ENCODE data around the gene SLC5A4. TPM values are rescaled to one million over a fixed set of nuclear protein-coding genes. Genes with fewer than 3 reads are reported as not detected.
"Not testable (repeated sequence)": the region's sequence is repeated elsewhere in the genome, so short reads cannot be mapped to it uniquely, and the experiment has no call there.

SLC5A4 gene
- total RNA-seq, 1 experiment from 2014 or later = not detected

DNA sequence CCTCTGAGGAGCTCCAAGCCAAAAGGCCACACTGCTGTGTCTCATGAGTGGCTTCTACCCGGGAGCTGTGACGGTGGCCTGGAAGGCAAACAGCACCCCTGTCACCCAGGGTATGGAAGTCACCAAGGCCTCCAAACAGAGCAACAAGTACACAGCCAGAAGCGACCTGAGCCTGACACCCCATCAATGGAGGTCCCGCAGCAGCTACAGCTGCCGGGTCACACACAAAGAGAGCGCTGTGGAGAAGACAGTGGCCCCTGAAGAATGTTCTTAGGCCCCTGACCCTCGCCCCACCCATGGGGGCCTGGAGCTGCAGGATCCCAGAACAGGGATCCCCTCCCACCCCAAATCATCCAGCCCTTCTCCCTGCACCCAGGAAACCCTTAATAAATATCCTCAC, 55.2 kb downstream of the SLC5A4 start:
- no peak for DNase-seq (ENCODE audit: low read depth)

- DNase-seq (ENCODE audit: low read depth) = no peak
Observed at GRCh38 chr22:32199341-32199740, 55.8 kb downstream of the SLC5A4 start.

- DNase-seq (ENCODE audit: low read depth) = not testable (repeated sequence)
Observed at GRCh38 chr22:32197553-32198226, 57.5 kb downstream of the SLC5A4 start.

DNA sequence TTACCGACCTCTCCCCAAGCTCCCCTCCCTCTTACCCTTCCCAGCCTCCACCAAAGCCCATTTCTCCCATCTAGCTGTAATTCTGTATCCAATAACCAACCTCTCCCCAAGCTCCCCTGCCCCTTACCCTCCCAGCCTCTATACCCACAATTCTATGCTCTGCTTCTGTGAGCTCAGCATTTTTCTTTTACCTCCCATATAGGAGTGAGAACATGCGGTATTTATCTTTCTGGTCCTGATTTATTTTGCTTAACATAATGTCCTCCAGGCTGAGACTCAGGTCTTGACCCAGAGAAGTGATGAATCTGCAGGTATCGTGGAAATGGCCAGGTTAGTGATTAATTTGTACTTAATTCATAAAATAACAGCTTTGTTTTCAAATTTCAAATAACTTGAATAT, 59.2 kb downstream of the SLC5A4 start:
- DNase-seq (ENCODE audit: low read depth) = not testable (repeated sequence)

DNA sequence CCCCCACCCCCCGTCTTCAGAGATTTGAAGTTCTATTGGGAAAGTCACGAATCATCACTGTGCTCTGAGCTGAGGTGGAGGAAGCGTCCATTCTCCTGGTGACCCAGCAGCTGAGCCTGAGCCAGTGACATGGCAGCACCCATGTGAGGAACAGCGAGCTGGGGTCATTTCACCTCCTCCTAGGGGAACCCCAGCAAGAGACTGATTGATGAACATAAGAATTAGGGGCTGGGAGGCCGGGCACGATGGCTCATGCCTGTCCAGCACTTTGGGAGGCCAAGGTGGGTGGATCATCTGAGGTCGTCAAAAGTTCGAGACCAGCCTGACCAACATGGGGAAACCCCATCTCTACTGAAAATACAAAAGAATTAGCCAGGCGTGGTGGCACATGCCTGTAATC, 61.8 kb downstream of the SLC5A4 start:
- not testable (repeated sequence) for DNase-seq (ENCODE audit: low read depth)

DNA sequence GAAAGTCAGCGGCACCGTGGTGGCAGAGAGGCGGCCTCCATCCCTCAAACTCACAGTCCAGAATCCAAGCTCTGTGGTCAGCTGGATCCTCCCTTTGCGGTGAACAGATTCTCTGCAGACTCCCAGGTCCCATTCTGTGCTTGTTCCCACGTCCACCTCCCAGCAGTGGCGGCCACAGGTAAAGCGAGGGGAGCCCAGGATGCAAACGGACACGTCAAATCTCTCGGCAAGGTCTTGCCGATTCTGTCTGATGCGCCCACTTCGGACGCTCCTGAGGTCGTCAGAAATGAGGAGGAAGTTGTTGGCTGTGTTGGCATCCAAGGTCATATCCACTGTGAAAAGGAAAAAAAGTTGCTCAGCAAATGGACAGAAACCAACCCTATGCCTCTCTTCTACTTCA, 64.1 kb downstream of the SLC5A4 start:
- DNase-seq (ENCODE audit: low read depth) = not testable (repeated sequence)

DNA sequence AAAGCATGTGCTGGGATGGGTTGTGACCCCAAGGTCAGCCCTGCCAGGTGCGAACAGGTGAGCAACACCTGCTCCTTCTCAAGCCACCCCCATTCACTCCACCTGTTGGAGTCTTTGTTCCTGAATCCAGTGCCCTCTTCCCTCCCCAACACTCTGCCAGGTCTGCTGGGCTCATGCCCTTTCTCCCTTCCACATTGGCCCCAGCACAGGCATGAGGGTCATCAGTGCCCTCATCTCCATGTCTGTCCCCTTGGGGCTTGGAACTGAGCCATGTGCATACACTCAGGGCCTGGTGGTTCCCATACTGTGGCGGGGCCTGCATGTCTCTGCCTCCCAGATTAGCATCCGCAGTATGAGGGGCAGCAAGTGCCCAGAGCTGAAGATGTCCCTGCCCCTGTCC, 69.3 kb downstream of the SLC5A4 start:
- no peak for DNase-seq (ENCODE audit: low read depth)

DNA sequence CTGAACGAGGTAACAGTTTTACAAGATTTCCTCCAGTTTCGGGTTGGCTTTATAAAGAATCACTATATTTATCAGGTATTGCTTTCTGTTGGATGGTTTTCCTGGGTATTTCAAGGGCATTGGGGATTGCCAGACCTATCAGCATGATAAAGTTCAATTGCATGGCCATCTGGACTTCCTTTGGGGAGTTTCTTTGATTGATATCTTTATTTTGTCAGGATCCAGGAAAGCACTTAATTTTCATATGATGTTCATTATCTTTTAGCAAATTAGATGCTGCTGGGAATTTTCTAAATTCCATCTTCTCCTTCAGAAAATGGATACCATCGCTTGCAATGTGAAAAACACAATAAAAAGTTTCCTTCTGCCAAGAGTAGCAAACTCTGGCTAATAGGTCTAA, 71.5 kb downstream of the SLC5A4 start:
- no peak for DNase-seq (ENCODE audit: low read depth)

DNA sequence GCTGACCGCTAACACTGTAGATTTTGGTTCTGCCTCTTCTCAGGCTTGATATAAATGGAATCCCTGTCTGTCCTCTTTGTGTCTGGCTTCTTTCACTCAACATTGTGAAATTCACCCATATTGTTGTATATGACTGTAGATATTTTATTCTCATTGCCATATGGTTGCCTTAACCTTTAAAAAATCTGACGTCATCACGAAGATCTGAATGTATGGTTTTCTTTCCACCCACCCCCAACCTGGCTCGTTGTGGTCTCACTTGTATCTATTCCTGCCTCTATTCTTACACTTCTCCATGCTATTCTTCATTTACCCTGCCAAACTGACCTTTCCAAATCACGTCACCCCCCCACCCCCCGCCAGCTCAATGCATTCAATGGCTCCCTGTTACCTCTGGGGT, 74.1 kb downstream of the SLC5A4 start:
- no peak for DNase-seq (ENCODE audit: low read depth)

GRCh38 chr22:32177221-32177765, 77.9 kb downstream of the SLC5A4 start:
- DNase-seq (ENCODE audit: low read depth) = no peak

- DNase-seq (ENCODE audit: low read depth) = peak; percentile 18
Observed at GRCh38 chr22:32175683-32176644, 79.2 kb downstream of the SLC5A4 start.

DNA sequence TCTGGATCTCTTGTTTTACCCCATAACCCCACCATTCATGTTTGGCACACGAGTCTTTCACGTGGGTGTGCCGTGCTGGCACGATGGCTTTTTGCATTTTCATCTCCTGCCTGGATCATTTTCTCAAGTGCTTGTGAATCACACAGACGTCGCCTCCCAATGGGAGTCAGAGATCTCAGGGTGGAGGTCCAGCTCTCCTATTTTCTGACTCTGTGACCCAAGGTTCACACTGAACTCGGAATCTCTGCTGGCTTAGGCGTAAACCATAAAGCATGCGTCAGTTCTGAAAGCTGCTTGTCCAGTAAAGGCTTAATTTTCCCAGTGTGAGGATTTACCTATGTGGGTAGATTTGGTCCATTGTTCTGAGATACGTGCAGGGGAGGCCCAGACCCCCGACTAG, 80.0 kb downstream of the SLC5A4 start:
- DNase-seq (ENCODE audit: low read depth) = no peak

Other genes with a start within 250 kb of the SLC5A4 start
- gene SLC5A1, start 212.1 kb downstream of the SLC5A4 start, total RNA-seq (2014; rRNA removed; shearing (Covaris generic)) = not detected in 2 replicates
- gene C22orf42, start 96.0 kb downstream of the SLC5A4 start, total RNA-seq (2014; rRNA removed; shearing (Covaris generic)) = not detected in 2 replicates
- not detected in 2 replicates for gene RFPL2, start 50.3 kb downstream of the SLC5A4 start, total RNA-seq (2014; rRNA removed; shearing (Covaris generic))
- gene RFPL3, start 102.5 kb upstream of the SLC5A4 start, total RNA-seq (2014; rRNA removed; shearing (Covaris generic)) = not detected in 2 replicates
- gene RTCB, start 156.9 kb upstream of the SLC5A4 start, total RNA-seq (2014; rRNA removed; shearing (Covaris generic)) = 228 and 258 TPM in 2 replicates
- gene BPIFC, start 209.1 kb upstream of the SLC5A4 start, total RNA-seq (2014; rRNA removed; shearing (Covaris generic)) = 0.17 TPM in 1 of 2 replicates, not detected in the other
- gene FBXO7, start 219.5 kb upstream of the SLC5A4 start, total RNA-seq (2014; rRNA removed; shearing (Covaris generic)) = 83.6 and 97.4 TPM in 2 replicates

Data from Daoy (cell line).